Measurements from ENCODE around the gene XYLT1.
"Not testable (repeated sequence)": the region's sequence is repeated elsewhere in the genome, so short reads cannot be mapped to it uniquely, and the experiment has no call there.

The XYLT1 gene

GRCh38 chr16:17491140-17491662 lies 20.4 kb upstream of the XYLT1 start:
- TF ChIP-seq, protein P1, sequence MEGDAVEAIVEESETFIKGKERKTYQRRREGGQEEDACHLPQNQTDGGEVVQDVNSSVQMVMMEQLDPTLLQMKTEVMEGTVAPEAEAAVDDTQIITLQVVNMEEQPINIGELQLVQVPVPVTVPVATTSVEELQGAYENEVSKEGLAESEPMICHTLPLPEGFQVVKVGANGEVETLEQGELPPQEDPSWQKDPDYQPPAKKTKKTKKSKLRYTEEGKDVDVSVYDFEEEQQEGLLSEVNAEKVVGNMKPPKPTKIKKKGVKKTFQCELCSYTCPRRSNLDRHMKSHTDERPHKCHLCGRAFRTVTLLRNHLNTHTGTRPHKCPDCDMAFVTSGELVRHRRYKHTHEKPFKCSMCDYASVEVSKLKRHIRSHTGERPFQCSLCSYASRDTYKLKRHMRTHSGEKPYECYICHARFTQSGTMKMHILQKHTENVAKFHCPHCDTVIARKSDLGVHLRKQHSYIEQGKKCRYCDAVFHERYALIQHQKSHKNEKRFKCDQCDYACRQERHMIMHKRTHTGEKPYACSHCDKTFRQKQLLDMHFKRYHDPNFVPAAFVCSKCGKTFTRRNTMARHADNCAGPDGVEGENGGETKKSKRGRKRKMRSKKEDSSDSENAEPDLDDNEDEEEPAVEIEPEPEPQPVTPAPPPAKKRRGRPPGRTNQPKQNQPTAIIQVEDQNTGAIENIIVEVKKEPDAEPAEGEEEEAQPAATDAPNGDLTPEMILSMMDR (conservative IDR thresholded peaks at IDR 0.05; ENCODE audit: low read depth), result no peak
- CTCF ChIA-PET, result no interaction called here
- H3K27ac ChIP-seq, result no peak overlapping the region
- no peak for DNase-seq (ENCODE audit: low spot score)
- POLR2A ChIA-PET (ENCODE audit: low non-redundant PET), result no interaction called here

- TF ChIP-seq, protein P1 (conservative IDR thresholded peaks at IDR 0.05; ENCODE audit: low read depth), result no peak
- DNase-seq (ENCODE audit: low spot score), result no peak
- no peak overlapping the region for H3K27ac ChIP-seq
- CTCF ChIA-PET, result no interaction called here
- POLR2A ChIA-PET (ENCODE audit: low non-redundant PET), result no interaction called here
Observed at GRCh38 chr16:17488506-17488905, 17.7 kb upstream of the XYLT1 start.

DNA sequence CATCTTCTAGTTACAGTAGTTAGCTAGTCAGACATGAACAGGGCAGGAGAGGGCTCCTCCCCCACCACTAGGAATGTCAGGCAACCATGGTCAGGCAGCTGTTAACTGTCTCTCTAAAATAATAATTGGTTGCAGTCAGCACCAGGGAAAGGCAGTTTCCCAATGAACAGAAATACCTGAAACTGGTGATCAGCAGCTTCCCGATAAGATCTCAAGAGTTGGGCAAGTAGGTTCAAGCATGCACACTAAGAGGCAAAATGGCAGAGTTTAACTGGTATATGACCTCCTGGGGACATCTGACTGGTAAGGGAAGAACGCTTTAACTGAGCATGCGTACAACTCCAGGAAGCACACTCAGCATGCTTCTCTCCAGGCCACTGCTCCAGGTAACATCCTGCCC lies 12.6 kb upstream of the XYLT1 start:
- POLR2A ChIA-PET (ENCODE audit: low non-redundant PET), result no interaction called here
- TF ChIP-seq, protein P1 (conservative IDR thresholded peaks at IDR 0.05; ENCODE audit: low read depth), result no peak
- CTCF ChIA-PET, result no interaction called here
- H3K27ac ChIP-seq, result no peak overlapping the region
- no peak for DNase-seq (ENCODE audit: low spot score)

DNA sequence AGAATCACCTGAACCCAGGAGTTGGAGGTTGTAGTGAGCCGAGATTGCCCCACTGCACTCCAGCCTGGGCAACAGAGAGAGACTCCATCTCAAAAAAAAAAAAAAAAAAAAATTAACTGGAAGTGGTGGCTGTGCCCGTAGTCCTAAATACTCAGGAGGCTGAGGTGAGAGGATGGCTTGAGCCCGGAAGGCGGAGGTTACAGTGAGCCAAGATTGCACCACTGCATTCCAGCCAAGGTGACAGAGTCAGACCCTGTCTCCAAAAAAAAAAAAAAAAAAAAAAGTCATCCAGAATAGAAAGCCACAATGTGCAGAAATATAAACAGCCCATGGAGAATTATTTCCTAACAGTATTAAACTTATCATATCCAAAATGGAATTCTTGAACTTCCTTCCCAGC lies 11.6 kb upstream of the XYLT1 start:
- DNase-seq (ENCODE audit: low spot score); POLR2A ChIA-PET (ENCODE audit: low non-redundant PET); CTCF ChIA-PET; H3K27ac ChIP-seq: not testable (repeated sequence)

DNA sequence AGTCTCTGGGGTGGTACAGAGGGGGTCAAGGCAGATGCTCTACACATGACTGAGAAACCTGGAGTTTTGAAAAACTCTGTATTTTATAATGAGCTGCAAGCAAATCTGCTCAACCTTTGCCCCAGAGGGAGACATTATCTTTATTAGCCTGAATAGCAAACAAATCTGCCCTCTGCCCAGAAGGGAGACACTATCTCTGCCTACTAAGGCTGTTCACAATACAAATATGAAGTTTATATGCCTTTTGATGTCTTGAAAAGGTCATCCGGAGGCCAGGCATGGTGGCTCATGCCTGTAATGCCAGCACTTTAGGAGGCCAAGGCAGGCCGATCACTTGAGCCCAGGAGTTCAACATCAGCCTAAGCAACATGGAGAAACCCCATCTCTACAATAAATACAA lies 11.0 kb upstream of the XYLT1 start:
- H3K27ac ChIP-seq, result no peak overlapping the region
- POLR2A ChIA-PET (ENCODE audit: low non-redundant PET), result interaction anchor here (0.7 kb wide), 1 partner anchor 569 kb away, joined by 3 read pairs; no protein-coding TSS in a partner anchor
- TF ChIP-seq, protein P1 (conservative IDR thresholded peaks at IDR 0.05; ENCODE audit: low read depth), result no peak
- no peak for DNase-seq (ENCODE audit: low spot score)
- CTCF ChIA-PET, result no interaction called here

GRCh38 chr16:17477260-17477545 lies 6.4 kb upstream of the XYLT1 start:
- POLR2A ChIA-PET (ENCODE audit: low non-redundant PET); DNase-seq (ENCODE audit: low spot score); H3K27ac ChIP-seq: not testable (repeated sequence)
- CTCF ChIA-PET, result interaction anchor here (0.7 to 2.0 kb wide), 3 partner anchors 17 to 156 kb away, joined by 3 to 15 read pairs (median 4); no protein-coding TSS in a partner anchor

GRCh38 chr16:17476414-17477259 lies 5.9 kb upstream of the XYLT1 start:
- POLR2A ChIA-PET (ENCODE audit: low non-redundant PET), result no interaction called here
- no peak overlapping the region for H3K27ac ChIP-seq
- TF ChIP-seq, protein P1 (conservative IDR thresholded peaks at IDR 0.05; ENCODE audit: low read depth), result peak; percentile 23
- DNase-seq (ENCODE audit: low spot score), result peak; percentile 77
- CTCF ChIA-PET, result interaction anchor here (0.6 to 2.0 kb wide), 5 partner anchors 17 to 256 kb away, joined by 3 to 15 read pairs (median 3); no protein-coding TSS in a partner anchor
